ENCODE measurements around the gene HNF1B.
A peak's percentile ranks its signal among the peaks of the same experiment; 100 is the strongest.

Gene HNF1B

DNA sequence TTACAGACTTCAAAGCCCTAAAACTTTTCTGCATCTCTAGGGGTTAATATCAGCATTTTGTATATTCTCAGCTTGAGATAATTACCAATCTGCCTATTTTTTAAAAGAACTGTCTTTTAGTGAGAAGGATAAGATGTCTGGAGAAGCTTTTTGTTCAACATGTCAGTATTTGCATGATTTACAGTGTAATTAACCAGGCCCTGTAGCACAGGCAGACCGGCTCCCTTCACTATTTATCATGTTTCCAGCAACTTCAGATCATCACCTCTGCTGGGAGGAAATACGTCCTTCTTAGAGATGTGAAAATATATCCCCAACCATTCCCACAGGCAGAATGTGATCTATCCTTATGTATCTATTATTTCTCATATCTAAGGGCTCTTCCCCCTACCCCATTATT is 93.0 kb downstream of the HNF1B start:
- TF ChIP-seq, protein P1, sequence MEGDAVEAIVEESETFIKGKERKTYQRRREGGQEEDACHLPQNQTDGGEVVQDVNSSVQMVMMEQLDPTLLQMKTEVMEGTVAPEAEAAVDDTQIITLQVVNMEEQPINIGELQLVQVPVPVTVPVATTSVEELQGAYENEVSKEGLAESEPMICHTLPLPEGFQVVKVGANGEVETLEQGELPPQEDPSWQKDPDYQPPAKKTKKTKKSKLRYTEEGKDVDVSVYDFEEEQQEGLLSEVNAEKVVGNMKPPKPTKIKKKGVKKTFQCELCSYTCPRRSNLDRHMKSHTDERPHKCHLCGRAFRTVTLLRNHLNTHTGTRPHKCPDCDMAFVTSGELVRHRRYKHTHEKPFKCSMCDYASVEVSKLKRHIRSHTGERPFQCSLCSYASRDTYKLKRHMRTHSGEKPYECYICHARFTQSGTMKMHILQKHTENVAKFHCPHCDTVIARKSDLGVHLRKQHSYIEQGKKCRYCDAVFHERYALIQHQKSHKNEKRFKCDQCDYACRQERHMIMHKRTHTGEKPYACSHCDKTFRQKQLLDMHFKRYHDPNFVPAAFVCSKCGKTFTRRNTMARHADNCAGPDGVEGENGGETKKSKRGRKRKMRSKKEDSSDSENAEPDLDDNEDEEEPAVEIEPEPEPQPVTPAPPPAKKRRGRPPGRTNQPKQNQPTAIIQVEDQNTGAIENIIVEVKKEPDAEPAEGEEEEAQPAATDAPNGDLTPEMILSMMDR (IDR thresholded peaks at IDR 0.05; ENCODE audit: low read depth, low read length, missing control alignments) = no peak
- no peak for DNase-seq (ENCODE audit: low read depth)
- no peak overlapping the region for H3K4me3 ChIP-seq (ENCODE audit: low read depth, low read length)
- in situ Hi-C loops (cut with HindIII; ENCODE audit: low sequenced_read_pairs) = no loop called here

DNA sequence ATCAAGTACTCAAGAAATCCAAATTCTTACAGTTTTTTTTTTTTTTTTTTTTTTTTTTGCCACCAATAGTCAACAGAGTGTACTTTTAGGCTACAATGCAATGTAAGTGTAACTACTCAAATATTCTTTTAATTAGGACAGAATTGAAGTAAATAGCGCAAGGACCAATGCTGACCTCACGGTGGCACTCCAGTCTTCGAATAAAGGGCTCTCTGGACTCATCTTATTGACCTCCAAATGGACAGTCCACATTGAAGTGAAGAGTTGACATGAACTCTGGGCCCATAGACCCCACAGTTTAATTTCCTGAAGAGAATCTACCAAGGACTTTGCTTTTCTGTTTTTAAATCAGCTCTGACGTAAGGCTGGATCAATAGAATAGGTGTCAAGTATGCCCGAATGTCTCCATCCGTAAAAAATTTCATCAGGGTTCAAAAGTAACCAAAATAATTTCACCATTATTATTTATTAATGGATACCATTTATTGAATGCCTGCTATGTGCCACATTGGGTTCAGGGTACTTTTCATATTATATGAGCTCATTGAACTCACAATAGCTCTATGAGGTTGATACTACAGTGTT is 94.3 kb downstream of the HNF1B start:
- TF ChIP-seq, protein P1 (IDR thresholded peaks at IDR 0.05; ENCODE audit: low read depth, low read length, missing control alignments) = peak; percentile 59
- no peak overlapping the region for H3K4me3 ChIP-seq (ENCODE audit: low read depth, low read length)
- no peak for DNase-seq (ENCODE audit: low read depth)
- in situ Hi-C loops (cut with HindIII; ENCODE audit: low sequenced_read_pairs) = no loop called here

DNA sequence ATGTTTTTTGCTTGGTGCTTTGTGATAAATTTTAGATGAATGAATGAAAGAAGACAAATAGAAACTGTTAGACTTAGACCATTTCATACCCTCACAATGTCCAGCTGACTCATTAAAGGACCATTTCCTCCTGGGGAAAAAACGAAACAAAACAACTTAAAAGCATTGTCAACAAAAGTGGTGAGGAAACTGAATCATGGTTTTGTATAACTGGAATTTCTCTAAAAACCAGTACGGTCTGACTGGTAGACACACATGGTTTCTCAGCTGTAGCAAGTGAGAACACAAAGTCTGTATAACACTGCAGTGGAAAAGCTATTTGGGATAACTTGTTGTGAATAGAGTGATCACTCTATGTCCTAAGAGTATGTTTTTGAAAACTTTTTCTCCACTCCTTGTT is 96.3 kb downstream of the HNF1B start:
- DNase-seq (ENCODE audit: low read depth) = peak; percentile 50
- in situ Hi-C loops (cut with HindIII; ENCODE audit: low sequenced_read_pairs) = no loop called here
- TF ChIP-seq, protein P1 (IDR thresholded peaks at IDR 0.05; ENCODE audit: low read depth, low read length, missing control alignments) = no peak
- H3K4me3 ChIP-seq (ENCODE audit: low read depth, low read length) = no peak overlapping the region

- TF ChIP-seq, protein P1 (IDR thresholded peaks at IDR 0.05; ENCODE audit: low read depth, low read length, missing control alignments) = no peak
- DNase-seq (ENCODE audit: low read depth) = no peak
- no peak overlapping the region for H3K4me3 ChIP-seq (ENCODE audit: low read depth, low read length)
- in situ Hi-C loops (cut with HindIII; ENCODE audit: low sequenced_read_pairs) = no loop called here
These were observed 97.0 kb downstream of the HNF1B start for GRCh38 chr17:37647856-37648255.

GRCh38 chr17:37643869-37644268 is 101.0 kb downstream of the HNF1B start:
- peak overlapping the region; percentile 69 for H3K4me3 ChIP-seq (ENCODE audit: low read depth, low read length)
- in situ Hi-C loops (cut with HindIII; ENCODE audit: low sequenced_read_pairs) = no loop called here
- no peak for DNase-seq (ENCODE audit: low read depth)
- TF ChIP-seq, protein P1 (IDR thresholded peaks at IDR 0.05; ENCODE audit: low read depth, low read length, missing control alignments) = no peak

DNA sequence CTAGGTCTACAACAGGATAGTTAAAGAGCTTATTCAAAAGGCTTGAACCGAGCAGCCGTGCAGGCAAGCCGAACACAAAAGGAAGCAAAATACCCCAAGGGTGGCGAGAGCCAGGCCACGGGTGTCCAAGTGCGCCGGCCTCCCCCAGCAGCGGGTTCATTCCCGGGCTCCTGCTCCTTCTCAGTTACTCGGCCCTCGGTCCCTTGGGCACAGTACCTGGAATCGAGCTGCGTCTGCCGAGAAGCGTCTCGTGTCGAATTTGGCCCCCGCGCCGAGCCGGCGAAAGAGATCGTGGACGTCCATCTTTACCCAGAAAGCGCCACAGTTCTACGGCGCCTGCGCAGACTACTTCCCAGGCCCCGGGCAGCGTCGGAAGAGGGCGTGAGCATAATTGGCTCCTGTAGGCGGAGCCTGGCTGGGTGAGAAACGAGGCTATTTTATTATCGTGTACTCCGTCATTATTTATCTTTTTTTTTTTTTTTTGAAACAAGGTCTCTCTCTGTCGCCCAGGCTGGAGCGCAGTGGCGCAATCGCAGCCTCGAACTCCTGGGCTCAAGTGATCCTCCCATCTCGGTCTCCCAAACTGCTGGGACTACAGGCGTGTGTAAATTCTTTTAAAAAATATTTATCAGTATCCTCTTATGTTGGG is 101.6 kb downstream of the HNF1B start, which contains the start of gene DDX52:
TSS of gene DDX52 (minus strand) at position 329 of the 649 bp plus-strand sequence. CDS start at position 303, 26 bp downstream.
- peak within 1 kb of the TSS; percentile 69 for H3K4me3 ChIP-seq (ENCODE audit: low read depth, low read length)
- in situ Hi-C loops (cut with HindIII; ENCODE audit: low sequenced_read_pairs) = no loop called here
- peak; percentile 70 for DNase-seq (ENCODE audit: low read depth)
- TF ChIP-seq, protein P1 (IDR thresholded peaks at IDR 0.05; ENCODE audit: low read depth, low read length, missing control alignments) = no peak
